Neuron (in vitro differentiated cells): ENCODE results near the gene ACP7.

Experiments used
- H2AFZ ChIP-seq: one replicate; pipeline ENCODE4 v1.6.1; 2013; ENCODE audit warnings: low read depth, mild to moderate bottlenecking, inconsistent platforms, low read length, moderate library complexity
- H3K27me3 ChIP-seq: one replicate; pipeline ENCODE4 v1.6.1; 2013; ENCODE audit warnings: low read length; ENCODE audit not compliant: insufficient read depth
- H3K36me3 ChIP-seq: one replicate; pipeline ENCODE4 v1.6.1; 2013; ENCODE audit warnings: low read length; ENCODE audit not compliant: insufficient read depth
- H3K4me1 ChIP-seq: one replicate; pipeline ENCODE4 v1.6.1; 2013; ENCODE audit warnings: low read length; ENCODE audit not compliant: insufficient read depth
- H3K4me3 ChIP-seq: 2 replicates; pipeline ENCODE4 v1.5.1; 2013; ENCODE audit warnings: mild to moderate bottlenecking, low read length, moderate library complexity
- H3K9me3 ChIP-seq: one replicate; pipeline ENCODE4 v1.6.1; 2013; ENCODE audit warnings: low read length

Gene ACP7

DNA sequence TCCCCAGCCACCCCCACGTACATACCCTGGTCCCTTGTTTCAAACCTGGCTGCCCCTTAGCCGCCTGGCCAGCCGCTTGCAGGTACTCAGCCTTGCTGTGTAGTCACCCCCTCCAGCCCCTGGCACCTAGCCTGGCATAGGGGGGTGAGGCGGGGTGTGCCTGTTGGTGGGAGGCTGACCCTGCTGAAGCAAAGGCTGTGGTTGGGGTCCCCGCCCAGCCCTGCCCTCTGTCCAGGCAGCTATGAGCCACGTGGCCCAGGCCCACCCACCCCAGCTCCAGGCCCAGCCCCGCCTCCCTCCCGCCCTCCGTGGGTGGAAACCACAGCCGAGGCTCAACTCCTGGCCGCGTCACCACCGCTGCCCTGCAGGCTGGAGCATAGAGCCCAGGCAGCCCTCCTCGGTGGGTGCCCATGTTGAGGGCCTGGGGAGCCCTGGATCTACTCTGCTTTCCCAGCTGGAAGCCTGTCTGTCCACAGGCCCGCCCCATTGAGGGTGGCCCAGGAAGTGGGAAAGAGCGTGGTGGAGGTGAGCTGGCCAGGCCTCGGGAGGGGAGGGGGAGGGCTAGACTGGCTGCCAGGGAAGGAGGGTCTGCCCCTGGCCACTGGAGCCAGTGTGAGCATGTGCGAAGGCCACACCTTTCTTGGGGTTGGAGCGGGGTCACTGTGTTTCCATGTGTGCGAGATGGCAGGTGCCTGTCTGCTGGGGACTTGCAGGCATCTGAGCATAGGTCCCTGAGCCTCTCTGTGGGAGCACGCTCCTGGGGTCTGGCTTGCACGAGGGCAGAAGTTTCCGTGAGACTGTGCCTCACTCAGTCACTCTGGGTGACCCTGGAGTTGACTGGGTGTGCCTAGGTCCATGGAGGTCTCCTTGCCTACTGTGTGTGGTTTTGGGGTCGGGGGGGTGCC is 72.4 kb downstream of the ACP7 start:
- Histone ChIP-seq H3K4me1 (no peaks in the 10 kb centered on the region), H3K9me3 (no peaks in the 10 kb centered on the region), H3K27me3 (no peaks in the 10 kb centered on the region), H3K36me3 (no peaks in the 10 kb centered on the region), H3K4me3 (no peak overlapping the region), H2AFZ (no peak overlapping the region)

GRCh38 chr19:39157275-39157996 is 73.3 kb downstream of the ACP7 start:
- no peaks in the 10 kb centered on the region for H3K9me3 ChIP-seq
- no peak overlapping the region for H3K4me3 ChIP-seq
- H2AFZ ChIP-seq = no peak overlapping the region
- no peaks in the 10 kb centered on the region for H3K4me1 ChIP-seq
- no peaks in the 10 kb centered on the region for H3K36me3 ChIP-seq
- no peaks in the 10 kb centered on the region for H3K27me3 ChIP-seq

GRCh38 chr19:39157997-39158389 is 73.8 kb downstream of the ACP7 start:
- Histone ChIP-seq H2AFZ (no peak overlapping the region), H3K36me3 (no peaks in the 10 kb centered on the region), H3K4me1 (peaks cover 3% of the 10 kb centered on the region)

GRCh38 chr19:39158646-39159260 is 74.6 kb downstream of the ACP7 start:
- Histone ChIP-seq H3K4me1 (peaks cover 4% of the 10 kb centered on the region), H2AFZ (no peak overlapping the region), H3K27me3 (no peaks in the 10 kb centered on the region), H3K36me3 (no peaks in the 10 kb centered on the region), H3K9me3 (no peaks in the 10 kb centered on the region), H3K4me3 (no peak overlapping the region)

More at GRCh38 chr19:39157997-39158389, 73.8 kb downstream of the ACP7 start:
- Histone ChIP-seq H3K4me3 (no peak overlapping the region), H3K9me3 (no peaks in the 10 kb centered on the region), H3K27me3 (no peaks in the 10 kb centered on the region)

GRCh38 chr19:39160523-39160861 is 76.3 kb downstream of the ACP7 start:
- no peak overlapping the region for H2AFZ ChIP-seq
- no peak overlapping the region for H3K4me3 ChIP-seq
- H3K36me3 ChIP-seq = no peaks in the 10 kb centered on the region
- H3K4me1 ChIP-seq = peaks cover 4% of the 10 kb centered on the region
- no peaks in the 10 kb centered on the region for H3K27me3 ChIP-seq
- H3K9me3 ChIP-seq = no peaks in the 10 kb centered on the region
